HG02763 (cell line): ENCODE results near the gene PRELID1.
"Not testable (repeated sequence)": the region's sequence is repeated elsewhere in the genome, so short reads cannot be mapped to it uniquely, and the experiment has no call there.

Experiments used
- ATAC-seq: cut with Tn5 transposase; IDR thresholded peaks from one replicate; pipeline ENCODE4 v1.9.1; 2021; ENCODE audit warnings: mild to moderate bottlenecking, moderate library complexity; ENCODE audit not compliant: unreplicated experiment

PRELID1 gene

GRCh38 chr5:177303121-177303924, at the start of gene PRELID1, which contains the start of gene RAB24:
TSS of gene PRELID1 (plus strand) at chr5:177303799. CDS start at chr5:177303986, 187 bp downstream.
TSS of gene RAB24 (minus strand) at chr5:177303719. CDS start at chr5:177303288, 431 bp downstream.
- peak; percentile 65 for ATAC-seq

- no peak for ATAC-seq
Measured at GRCh38 chr5:177256296-177256695, 47.3 kb upstream of the PRELID1 start.

DNA sequence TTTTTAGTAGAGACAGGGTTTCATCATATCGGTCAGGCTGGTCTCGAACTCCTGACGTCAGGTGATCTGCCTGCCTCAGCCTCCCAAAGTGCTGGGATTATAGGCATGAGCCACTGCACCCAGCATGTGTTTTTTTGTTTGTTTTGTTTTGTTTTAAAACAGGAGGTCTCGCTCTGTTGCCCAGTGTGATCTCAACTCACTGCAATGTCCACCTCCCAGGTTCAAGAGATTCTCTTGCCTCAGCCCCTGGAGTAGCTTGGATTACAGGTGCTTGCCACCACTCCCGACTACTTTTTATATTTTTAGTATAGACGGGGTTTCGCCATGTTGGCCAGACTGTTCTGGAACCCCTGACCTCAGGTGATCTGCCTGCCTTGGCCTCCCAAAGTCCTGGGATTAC, 44.9 kb upstream of the PRELID1 start:
- ATAC-seq, result not testable (repeated sequence)

- ATAC-seq, result no peak
Measured at GRCh38 chr5:177260961-177261360, 42.6 kb upstream of the PRELID1 start.

DNA sequence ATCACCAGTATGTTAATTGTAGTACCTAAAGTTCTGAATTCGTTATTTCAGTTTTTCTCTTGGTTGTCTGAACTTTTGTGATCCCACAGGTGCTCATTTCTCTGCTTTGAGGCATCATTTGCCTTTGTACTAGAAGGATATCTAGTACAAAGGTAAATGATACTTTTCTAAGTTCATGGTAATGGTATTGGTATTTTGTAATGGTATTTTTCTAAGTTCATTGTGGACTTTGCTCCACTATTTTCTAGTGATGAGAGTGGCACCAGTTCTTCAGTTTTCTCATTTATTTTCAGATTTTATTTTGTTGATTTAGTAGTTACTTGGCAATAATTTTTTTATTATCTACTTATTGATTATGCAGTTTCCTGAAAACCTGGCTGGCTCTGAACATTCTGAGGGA, 42.1 kb upstream of the PRELID1 start:
- ATAC-seq, result no peak

GRCh38 chr5:177264178-177264577, 39.4 kb upstream of the PRELID1 start:
- ATAC-seq, result no peak

- no peak for ATAC-seq
Measured at GRCh38 chr5:177265395-177265794, 38.2 kb upstream of the PRELID1 start.

GRCh38 chr5:177269232-177269895, 34.2 kb upstream of the PRELID1 start:
- ATAC-seq, result no peak

DNA sequence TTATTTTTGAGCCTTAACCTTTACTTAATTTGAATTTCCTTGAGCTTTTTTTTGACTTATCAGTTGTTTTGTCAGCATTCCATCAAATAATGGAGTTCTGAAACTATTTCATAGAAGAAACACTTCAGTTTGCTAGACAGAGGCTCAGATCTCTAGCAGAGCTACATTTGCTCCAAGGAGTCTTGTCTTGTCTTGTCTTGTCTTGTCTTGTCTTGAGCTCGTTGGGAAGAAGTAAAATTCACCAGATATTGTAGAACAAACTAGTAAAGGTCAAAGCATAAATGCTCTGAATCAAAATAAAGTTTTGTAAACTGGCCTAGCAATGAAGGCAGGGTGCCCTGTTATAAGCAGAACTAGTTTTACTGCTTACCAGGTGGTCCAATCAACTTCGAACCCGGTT, 33.6 kb upstream of the PRELID1 start:
- no peak for ATAC-seq

GRCh38 chr5:177270653-177271052, 32.9 kb upstream of the PRELID1 start:
- no peak for ATAC-seq

- no peak for ATAC-seq
Measured at GRCh38 chr5:177271113-177271512, 32.5 kb upstream of the PRELID1 start.

GRCh38 chr5:177275883-177276282, 27.7 kb upstream of the PRELID1 start:
- ATAC-seq, result no peak

DNA sequence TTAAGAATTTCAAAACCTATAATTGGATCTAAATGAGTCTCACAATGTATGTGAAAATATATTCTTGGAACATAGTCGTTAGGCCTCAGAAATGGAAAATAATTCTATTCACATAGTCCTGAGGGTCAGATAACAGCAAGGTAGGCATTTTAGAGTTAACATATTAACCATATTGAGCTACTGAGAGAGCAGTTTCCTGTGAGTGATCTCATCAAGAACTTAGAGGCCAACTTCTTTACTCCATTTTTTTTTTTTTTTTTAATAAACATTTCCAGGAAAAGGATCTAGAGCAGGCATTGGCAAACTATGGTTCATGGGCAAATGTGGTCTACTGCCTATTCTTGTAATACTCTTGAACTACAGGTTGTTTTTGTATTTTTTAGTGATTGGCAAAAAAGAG, 26.7 kb upstream of the PRELID1 start:
- ATAC-seq, result no peak

GRCh38 chr5:177288191-177288590, 15.4 kb upstream of the PRELID1 start:
- no peak for ATAC-seq

DNA sequence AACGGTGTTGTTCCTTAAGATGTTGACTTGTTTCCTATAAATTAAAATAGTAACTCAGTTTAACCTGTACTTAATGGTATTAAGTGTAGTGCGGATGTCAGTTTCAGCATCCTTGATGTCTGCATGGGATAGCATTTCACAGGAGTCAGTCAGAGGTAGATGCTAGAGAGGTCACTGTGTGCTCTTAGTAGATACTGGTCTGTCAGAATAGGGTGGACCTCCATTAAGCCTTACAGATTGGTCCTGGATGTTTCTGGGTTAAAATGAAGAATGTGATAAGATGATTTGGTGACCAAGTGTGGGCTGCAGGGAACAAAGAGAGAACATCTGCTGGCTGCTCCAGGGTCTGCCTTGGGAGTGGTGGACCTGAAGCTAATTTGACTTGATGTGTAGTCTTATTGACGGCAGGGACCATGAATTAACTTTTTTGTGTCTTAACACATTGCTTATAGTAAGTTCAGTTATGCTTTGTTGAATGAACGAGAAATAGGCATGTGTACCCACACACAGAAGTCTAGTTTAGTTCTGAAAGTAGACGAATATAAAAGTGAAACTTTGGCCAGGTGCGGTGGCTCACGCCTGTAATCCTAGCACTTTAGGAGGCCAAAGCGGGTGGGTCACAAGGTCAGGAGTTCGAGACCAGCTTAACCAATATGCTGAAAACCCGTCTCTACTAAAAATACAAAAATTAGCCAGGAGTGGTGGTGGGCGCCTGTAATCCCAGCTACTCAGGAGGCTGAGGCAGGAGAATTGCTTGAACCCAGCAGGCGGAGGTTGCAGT, 12.6 kb upstream of the PRELID1 start:
- ATAC-seq, result no peak

DNA sequence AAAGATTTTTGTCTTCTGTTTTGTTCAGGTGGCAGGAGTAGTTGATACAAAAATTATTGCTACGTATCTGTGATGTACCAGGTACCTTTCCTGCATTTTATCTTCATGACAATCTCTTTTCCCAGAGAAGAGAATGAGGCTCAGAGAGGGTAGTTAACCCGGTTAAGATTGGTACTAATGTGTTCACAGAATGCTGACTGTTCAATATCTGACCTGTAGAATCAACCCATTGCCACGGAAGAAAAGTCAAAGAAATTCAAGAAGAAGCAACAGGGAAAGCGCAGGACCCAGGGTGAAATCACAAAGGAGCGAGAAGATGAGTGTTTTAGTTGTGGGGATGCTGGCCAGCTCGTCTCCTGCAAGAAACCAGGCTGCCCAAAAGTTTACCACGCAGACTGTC, 11.9 kb upstream of the PRELID1 start:
- no peak for ATAC-seq

GRCh38 chr5:177293819-177294581, 9.6 kb upstream of the PRELID1 start:
- ATAC-seq, result no peak

- no peak for ATAC-seq
Measured at GRCh38 chr5:177294632-177295031, 9.0 kb upstream of the PRELID1 start.

- ATAC-seq, result no peak
Measured at GRCh38 chr5:177295924-177296323, 7.7 kb upstream of the PRELID1 start.

GRCh38 chr5:177296581-177296980, 7.0 kb upstream of the PRELID1 start:
- no peak for ATAC-seq

DNA sequence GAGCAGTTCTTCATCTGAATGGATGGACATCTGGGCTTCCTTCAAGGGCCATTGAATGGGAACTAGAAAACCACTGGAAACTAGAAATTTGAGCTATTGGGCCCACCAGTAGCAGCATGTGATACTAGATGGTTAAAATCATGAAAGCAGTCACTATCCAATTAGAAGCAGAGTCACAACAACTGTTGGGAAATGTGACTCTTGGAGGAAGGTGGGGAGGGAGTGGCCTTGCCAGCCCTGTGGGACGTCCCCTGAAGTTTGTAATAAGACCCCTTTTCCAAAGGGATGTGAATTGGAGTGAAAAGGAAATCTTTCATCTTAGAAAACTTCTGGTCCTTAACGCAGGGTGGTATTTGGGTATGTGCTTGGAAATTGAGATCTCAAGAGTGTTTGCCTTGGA, 5.7 kb upstream of the PRELID1 start:
- ATAC-seq, result no peak
